NCI-H2029 (cell line): ENCODE results near the gene C3orf22.

Source experiments
- DNase-seq: peaks from one replicate; lab custom pipeline; 2025; lab: John Stamatoyannopoulos, UW

The C3orf22 gene

DNA sequence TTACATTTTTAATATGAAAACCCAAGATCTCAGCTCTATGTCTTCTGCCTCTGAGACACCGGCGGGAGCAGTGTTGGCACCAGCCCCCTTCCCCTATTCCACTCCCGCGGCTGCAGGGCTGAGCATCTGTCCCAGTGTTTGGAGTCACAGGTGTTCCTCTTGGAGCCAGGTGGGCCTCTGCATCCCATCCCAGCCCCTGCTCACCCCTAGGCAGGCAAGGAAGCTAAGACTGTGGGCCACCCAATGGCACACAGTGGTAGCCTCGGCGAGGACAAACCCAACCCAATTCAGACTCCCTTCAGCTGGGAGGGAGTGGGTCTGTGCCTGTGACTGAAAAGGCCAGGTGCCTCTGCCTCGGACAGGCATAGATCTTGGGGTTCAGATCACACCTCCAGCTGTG is 31.7 kb downstream of the C3orf22 start:
- no peak for DNase-seq

DNA sequence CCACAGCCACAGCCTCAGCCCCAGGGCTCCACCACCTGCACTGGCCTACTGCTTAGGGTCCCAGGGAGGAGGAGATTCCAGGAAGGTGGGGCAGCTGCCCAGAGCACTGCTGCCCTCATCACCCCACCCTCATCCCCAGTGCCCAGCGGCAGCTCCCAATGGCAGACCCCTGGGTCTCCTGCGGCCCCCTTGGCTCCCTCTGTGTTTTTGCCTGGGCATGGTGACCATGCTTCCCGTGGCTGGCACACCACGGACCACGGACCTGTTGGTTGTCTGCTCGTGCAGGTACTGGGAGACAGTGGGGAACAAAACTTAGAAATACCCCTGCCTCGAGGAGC is 32.1 kb downstream of the C3orf22 start:
- no peak for DNase-seq

DNA sequence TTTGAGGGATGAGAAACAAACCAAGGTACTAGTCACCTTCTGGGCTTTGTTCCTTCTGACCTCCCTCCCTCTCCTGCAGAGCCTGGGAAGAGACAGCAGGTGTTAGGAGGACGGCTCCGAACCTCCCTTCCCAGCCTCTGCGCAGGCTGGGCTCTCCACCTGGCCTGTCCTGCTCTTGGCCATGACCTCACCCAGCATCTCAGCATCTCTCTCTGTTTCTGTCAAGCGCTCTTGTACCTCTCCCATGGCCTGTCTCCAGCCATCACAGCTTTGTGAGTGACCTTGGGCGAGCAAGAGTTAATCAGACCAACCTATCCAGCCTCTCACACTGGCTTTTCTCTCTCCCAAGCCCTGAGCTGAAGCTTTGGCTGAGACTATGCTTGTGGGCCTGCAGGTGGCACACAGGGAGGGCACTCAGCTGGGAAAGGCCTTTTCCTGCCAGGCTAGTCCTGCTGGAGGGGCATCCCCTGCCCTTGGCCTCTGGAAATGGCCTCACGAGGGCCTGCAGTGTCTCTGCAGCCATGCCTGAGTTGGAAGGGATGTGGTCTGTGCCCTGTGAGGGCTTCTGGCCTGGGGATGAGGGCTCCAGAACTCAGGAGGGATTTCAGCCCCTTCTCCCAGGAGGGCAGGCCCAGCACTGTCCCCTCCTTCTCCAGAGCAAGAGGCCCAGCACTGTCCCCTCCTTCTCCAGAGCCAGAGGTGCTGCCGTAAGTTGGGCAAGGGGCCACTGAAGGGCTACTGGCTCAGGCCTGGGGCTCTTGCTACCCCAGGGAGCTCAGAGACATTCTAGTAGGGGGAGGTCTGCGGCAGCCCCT is 32.7 kb downstream of the C3orf22 start:
- no peak for DNase-seq

DNA sequence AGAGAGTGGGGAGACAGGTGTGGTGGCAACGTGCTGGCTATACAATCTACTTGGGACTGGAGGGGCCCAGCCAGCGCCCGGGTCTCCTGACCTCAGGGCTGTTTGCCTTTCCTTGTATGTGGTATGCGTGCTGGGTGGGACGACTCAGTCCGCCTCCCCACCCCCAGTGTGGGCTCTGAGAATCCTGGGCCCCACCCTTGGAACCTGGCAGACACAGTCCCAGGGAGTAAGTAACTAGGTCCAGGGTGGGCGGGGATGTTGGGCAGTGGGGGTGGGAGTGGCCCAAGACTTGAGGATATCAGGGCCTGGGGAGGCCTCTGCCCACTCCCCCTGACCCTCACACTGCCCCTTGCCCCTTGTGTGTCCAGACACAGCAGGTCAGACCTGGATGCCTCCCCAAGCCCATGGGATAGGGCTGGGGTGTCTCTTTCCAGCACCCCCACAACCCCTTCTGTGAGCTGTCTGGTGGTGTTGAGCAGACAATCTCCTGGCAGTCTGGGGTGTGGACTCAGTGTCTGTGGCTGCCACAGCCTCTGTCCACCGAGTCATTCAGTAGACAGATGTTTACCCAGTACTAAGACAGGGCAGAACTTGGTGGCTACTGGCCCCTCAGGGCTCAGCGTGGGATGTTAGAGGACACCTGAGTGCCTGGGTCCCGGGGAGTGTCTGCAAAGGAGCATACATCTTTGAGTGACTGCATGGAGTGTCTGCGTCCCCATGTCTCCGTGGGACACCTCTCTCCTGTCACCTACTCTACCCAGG is 33.5 kb downstream of the C3orf22 start:
- DNase-seq: no peak

DNA sequence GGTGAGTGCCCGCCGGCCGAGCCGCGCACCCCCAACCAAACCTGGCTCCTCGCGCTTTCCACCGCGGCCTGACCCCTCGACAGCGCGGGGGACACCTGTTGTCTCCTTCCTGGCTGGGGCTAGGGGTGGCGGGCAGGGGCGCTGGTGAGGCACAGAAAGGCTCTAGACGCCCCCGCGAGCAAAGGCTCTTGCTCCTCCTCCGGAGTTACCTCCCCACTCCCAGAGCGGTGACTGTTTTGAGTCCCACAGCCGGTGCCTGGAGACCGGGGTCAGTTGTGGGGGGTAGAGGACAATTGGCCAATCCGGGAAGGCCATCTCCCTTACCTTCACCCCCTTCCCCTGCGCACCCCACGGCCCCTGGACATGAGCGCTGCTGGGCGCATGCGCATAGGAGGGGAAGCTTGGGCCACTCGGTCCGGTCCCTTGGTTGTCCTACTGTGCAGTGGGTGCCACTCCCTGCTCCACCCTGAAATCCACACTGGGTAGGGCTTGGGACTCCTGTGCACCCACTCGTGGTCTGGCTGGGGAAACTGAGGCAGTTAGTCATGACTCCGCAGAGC is 34.2 kb downstream of the C3orf22 start:
- no peak for DNase-seq

DNA sequence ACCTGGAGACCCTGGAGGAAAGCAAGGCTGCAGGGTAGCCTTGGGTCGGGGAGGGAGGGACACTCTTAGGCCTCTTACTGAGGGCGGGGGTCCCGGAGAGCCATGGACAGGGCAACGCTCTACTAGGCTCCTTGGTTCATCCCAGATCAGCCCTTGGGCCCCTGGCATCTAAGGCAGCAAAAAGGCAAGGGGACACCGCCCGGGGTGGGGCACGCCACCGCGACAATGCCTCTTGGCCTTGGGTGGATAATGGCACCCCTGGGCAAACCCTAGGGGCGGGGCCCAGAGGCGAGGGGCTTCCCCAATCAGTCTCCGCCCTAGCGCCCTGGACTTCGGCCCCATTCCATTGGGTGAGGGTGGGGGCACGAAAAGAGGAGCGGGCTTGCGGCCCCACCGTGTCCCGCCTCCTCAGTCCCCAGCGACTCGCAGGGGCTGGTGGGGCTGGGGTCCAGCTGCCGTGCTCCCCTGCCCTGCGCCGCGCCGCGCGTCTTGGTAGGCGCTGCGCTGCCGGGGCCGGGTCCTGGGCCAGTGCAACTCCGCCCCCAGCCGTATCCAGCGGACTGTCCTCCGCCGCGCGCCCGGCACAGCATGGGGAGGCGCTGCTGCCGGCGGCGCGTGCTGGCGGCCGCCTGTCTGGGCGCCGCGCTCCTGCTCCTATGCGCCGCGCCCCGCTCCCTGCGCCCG is 34.8 kb downstream of the C3orf22 start, which contains the start of gene CHST13:
CHST13 (plus strand) TSS at position 411 of the 684 bp plus-strand sequence; CDS start at position 589, 178 bp downstream.
- DNase-seq: no peak

DNA sequence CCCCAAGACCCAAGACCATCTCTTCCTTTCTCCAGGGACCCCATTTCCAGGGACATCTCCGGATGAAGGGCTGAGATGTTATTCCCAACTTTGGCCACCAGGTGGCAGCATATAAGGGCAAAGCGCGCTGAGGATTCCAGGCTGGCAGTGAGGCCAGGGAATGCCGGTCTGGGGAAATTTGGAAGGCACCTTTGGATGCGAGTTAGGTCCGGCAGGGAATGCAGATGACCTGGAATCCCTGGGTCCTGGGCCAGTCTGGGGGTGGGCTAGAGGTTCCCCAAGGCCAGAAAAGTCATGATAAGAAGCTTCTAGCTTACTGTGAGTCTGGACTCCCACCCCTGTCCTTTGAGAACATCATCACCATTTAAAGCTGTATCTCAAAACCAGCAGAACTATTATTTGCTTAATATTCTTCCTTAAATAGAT is 36.4 kb downstream of the C3orf22 start:
- DNase-seq: no peak

DNA sequence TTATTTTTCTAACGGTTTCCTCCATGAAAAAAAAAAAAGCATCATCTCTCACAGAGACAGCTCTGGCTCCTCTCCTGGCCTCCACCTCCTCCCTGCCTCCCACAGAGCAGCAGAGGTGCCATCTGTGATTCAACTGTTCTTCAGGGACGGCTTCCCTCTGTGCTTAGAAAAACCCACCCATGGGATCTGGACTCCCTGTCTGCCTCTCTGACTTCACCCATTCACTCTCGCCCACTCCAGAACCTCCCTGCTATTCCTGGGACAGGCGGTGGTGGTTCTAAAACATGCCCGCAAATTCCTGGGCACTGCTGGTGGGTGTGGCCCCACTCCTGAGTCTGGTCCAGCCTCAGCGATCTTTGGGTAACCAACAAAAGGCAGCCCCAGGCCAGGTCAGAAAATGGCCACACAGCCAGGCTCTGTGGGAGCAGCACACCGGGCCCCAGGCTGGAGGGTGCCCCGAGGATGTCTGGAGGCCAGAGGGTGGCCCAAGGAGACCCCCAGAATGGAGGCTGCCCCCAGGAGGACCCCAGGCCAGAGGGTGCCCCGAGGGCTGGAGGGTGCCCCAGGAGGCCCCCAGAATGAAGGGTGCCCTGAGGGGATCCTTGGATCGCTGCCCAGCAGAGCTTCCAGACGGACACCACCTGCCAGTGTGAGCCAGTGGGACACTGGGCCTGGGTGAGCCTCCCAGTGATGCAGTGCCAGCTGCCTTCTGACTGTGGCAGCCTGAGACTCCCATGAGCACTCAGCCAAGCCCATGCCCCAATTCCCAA is 37.4 kb downstream of the C3orf22 start:
- DNase-seq: no peak

DNA sequence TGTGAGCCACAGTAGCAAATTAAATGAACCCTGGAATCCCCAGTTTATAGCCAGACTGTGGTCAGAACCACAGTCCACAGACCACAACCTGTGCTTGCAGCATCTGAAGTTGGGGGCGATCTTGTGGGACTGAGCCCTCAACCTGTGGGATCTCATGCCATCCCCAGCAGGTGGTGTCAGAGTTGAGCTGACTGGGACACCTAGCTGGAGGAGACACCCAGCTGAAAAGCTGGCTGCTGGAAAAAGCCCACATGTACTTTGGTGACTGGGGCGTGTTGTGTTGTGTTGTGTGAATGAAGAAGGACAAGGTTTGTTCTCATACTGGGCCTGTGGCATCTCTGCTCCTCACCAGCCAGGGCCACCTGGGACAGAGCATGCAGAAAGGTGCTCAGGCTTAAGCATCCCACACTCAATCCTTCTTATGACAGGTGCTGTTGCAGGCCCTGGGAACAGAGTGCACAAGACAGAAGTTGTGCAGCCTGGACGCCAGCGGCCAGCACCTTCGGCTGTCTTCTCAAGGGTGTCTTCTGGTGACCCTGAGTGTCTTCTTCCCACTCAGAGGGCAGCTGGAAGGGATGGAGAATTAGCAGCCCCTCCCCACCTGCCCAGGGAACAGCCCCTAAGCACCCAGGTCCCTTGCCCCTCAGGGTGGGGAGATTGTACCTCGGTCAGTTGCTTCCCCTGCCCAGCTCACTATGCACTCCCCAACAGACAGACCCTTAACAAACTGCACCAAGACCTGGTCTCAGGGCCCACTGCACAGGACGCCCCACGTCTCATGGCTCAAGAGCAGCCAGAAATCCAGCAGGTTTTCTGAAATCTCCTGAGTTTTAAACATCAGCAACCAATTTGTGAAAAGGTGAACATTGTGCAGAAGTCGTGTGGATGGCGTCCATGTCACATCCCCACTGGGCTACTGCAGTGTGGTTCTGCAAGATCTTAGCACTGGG is 39.0 kb downstream of the C3orf22 start:
- DNase-seq: no peak

DNA sequence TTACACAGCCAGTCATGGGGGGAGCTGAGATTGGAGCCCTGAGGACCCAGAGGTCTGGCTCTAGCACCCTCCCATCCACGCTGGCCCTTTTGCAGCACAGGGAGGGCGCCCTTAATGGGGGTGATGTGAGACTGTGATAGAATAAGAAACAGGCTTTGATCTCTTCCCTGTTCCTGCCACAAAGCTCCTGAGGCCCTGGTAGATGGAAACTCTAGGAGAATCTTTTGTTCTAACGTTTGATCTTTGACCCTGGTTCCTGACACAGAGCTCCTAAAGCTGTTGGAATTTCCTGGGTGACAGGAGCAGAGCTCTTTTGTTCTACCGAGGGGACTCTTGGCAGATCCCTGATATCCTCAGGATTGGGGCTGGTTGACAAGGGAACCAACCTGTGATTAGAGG is 40.0 kb downstream of the C3orf22 start:
- no peak for DNase-seq

DNA sequence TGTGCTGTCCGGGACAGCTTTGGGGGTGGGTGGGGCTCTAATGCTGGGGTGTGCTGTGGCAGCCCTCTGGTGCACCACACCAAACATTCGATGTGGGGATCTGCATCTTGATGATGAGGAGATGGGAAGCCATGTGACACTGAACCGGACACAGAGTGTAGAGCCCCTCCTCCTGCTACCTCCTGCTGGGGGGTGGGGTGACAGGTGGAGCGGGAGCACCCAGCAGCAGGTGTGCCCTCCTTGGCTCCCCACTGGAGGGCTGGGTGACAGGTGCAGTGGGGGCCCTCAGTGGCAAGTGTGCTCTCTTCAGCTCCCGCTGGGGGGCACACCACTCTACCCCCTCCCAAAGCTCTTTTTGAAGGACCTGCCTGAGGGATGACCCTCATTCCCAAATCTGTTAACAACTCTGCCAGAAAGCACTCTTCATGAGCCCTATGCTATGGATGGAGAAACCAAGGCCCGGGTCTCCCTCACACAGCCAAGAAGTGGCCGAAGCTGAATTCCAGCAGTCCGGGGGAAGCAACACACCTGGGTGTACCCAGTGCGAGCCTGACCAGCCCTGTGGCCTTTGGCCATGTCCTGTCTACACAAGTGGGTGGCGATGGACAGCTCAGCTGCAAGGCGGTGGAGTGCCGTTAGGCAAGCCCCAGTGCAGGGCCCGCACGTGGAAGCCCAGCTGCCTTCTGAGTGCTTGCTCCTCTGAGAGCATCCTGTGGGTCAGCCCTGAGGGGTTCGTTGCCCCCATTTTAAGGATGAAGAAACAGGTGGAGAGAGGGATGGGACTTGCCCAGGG is 40.5 kb downstream of the C3orf22 start:
- DNase-seq: no peak

DNA sequence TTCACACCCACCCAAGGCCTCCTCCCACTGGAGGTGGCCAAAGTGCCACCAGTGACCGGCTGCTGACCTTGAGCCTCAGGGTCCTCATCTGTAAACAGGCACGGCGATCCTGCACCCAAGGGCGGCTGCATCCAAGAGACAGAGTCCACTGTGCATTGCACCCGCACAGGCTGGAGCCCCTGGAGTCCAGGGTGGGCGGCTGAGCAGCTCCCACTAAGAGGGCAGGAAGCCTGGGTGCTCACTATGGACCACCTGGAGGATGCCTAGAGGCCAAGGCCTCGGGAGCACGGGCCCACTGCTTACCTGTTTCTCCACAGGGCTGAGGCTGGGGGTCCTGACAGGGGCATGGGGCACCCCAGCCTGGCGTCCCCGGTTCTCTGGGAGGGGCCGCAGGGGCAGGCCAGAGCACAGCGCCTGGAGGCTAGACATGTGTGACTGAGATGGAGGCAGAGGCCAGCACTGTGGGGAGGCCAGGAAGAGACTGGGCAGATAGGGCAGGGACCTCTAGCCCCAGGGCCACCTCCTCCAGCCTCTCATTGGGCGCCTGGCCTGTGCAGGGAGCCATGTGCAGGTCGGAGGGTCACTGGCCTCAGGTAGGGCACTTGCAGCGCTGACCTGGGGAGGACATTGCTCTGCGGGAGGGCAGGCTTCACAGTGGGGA is 41.3 kb downstream of the C3orf22 start, which contains the start of gene UROC1:
UROC1 (minus strand) TSS at position 483 of the 661 bp plus-strand sequence; CDS start at position 429, 54 bp downstream.
- no peak for DNase-seq

DNA sequence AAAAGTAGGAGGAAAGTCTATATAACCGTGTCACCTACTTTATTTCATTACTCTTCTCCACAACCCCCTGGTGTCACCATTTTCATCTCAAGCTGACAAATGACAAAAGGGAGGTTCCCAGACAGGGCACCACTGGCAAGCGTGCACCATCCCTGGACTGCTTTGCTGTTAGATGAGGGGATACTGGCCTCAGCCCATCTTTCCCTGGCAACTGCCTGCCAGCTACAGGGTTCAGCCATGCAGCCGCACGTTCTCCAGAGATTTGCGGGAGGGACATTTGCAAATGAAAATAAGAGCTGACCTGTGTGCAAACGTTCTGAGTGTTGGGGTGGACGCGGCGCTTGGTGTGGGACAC is 41.8 kb downstream of the C3orf22 start:
- DNase-seq: no peak

DNA sequence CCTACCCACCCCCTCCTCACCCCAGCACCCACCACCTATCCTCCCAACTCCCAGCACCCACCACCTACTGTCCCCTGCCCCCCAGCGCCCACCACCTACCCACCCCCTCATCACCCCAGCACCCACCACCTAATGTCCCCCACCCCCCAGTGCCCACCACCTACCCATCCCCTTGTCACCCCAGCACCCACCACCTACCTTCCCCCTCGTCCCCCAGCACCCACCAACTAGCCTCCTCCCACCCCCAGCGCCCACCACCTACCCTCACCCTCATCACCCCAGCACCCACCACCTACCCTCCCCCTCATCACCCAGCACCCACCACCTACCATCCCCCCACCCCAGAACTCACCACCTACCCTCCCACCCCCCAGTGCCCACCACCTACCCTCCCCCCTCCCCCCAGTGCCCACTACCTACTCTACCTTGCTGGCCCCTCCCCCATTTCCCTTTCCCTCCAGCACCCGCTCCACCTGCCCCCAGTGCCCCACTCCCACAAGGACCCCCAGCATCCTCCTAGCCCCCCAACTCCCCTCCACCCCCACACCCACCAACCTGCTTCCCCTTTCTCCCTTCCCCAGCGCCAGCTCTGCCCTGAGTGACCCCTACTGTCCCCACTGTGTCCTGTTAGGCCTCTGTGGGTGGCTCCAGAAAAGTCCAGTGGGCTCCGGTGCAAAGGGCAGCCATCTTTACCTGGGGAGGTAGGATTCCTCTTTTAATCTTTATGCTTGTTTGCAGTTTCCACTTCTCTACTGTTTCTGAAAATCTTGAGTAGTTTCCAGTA is 42.4 kb downstream of the C3orf22 start:
- DNase-seq: no peak

DNA sequence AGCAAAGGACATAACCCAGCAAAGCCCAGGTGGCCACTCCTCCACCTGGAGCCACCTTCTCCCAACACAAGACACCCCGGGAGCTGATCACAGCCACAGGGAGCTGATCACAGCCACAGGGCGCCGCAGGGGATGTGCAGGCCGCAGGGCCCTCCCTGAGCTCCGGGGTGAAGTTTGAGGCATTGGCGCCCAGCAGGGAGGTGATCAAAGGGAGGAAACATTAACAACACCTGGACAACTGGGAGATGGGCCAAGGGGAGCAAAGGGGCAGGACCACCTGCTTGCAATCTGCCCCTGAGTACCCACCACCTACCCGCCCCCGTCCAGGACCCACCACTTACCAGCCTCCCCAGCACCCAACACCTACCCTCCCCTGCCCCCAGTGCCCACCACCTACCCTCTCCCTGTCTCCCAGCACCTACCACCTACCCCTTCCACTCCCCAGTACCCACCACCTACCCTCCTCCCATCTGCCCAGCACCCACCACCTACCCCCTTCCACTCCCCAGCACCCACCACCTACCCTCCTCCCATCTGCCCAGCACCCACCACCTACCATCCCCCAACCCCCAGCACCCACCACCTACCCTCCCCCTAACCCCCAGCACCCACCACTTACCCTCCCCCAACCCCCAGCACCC is 43.5 kb downstream of the C3orf22 start:
- DNase-seq: no peak

DNA sequence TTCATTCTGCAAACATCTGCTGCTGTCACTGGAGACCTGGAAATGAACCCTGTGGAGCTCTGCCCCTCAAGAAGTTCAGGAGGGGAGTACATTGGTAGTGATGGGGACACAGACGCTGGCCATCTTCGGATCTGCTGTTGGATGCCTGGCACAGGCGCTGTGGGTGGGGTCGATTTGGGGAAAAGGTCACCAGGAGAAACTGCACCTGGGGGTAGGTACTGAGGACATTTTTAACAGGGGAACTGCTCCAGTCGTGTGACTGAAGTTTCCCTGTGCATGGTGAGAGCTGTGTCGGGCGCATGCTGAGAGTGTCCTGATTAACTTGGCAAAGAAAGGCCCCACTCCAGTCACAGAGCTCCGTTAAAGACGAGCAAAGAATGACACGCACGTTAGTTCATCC is 44.6 kb downstream of the C3orf22 start:
- no peak for DNase-seq

DNA sequence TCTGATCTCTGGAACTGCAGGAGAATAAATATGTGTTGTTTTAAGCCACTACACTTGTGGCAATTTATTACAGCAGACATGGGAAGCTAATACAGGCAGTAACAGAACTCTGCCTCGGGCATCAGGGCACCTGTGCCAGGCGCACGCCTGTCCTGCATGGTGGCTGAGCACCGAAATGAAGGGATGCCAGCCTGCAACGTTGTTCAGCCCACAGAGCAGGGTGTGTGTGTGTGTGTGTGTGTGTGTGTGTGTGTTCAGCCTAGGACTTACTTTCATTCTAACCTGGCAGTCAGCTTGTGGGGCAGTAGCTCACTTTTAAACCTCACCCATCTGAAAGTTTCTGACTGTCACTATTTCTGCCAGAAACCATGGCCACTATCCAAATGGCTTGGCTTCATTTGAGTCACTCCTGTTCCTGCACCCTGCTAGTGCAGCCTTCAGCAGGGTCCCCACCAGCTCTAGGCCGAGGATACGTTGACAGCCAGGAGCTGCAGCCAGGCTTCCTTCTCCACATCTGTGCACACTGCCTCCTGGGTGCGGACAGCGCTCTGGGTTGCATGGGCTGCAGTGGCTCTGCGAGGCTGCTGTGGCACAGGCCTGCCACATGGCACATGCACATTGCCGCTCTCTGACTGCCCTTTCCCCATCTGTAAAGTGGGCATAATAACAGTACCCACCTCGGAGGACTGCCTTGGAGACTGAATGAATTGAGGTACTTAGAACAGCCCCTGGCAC is 45.6 kb downstream of the C3orf22 start:
- no peak for DNase-seq
